Activated CD8-positive, alpha-beta memory T cell treated with anti-CD3 and anti-CD28 coated beads for 36 hours (primary cell): Measurements from ENCODE around the gene CAMTA1. TPM values are rescaled to one million over a fixed set of nuclear protein-coding genes. Genes with fewer than 3 reads are reported as not detected.

Source experiments
- CTCF ChIA-PET: fragments of 350-600 bp; sonication (Branson Sonifier 250); formaldehyde crosslinking; loops from one replicate; lab custom pipeline; 2021; ENCODE audit warnings: antibody characterized with exemption; lab: Charles Lee
- POLR2A ChIA-PET: fragments of 350-600 bp; sonication (Branson Sonifier 250); formaldehyde crosslinking; loops from one replicate; lab custom pipeline; 2021; ENCODE audit warnings: antibody characterized with exemption; lab: Charles Lee
- total RNA-seq, 2 experiments: library from RNA; stranded (reverse); gene quantifications; one replicate each; pipeline ENCODE4 v1.2.3, GENCODE V29; 2021

Gene CAMTA1
- total RNA-seq, 2 experiments from 2014 or later, result 66.5 to 72.5 TPM

DNA sequence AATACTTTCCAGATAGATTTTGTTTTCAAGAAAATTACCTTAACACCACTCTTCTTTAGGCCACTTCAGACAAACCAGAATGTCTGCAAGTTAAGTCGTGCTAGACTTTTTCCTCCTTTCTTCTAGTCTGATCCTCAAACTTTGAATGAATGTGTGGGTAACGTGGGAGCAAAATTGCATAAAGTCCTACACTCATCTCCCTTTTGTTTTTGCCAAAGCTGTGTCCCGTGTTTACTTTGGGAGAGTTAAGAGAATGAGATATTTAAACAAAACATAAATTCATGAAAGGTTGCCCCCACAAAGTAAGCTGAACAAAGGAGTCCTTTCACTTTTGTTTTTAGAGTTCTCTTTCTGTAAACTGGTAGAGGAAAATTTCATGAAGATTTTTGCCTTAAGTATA lies 969.0 kb downstream of the CAMTA1 start:
- POLR2A ChIA-PET, result interaction anchor here (0.6 kb wide), 1 partner anchor 12 kb away, joined by 3 read pairs; no protein-coding TSS in a partner anchor
- CTCF ChIA-PET, result interaction anchor here (1.3 to 10.4 kb wide), 2 partner anchors 38 to 86 kb away, joined by 3 to 185 read pairs; no protein-coding TSS in a partner anchor

- ChIA-PET POLR2A (interaction anchor here (0.6 kb wide), 1 partner anchor 54 kb away, joined by 6 read pairs; no protein-coding TSS in a partner anchor), CTCF (interaction anchor here (0.7 to 1.0 kb wide), 2 partner anchors 32 to 86 kb away, joined by 3 to 4 read pairs; no protein-coding TSS in a partner anchor)
Measured at GRCh38 chr1:7755448-7755847, 970.2 kb downstream of the CAMTA1 start.

- ChIA-PET POLR2A (no interaction called here), CTCF (no interaction called here)
Measured at GRCh38 chr1:7760245-7760644, 975.0 kb downstream of the CAMTA1 start.

DNA sequence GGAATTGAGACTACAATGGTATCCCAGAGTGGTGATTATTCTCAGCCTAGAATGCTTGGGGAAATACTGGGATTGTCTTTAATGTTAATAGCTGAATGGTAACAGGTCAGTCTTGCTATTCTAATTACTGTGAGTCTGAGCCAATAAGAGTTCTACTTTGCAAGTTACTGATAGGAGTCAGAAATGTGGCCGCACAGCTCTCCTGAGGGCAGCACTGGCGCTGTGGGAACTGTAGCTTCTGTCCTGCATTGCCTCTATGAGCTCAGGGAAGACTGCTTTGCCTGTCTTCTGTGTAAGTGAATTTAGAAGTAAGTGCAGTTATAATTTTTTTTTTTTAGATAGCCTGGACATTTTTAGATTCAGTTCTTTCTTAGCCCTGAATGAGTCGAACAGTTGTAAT lies 975.8 kb downstream of the CAMTA1 start:
- ChIA-PET POLR2A (no interaction called here), CTCF (interaction anchor here (2.3 kb wide), 1 partner anchor 8 kb away, joined by 7 read pairs; no protein-coding TSS in a partner anchor)

- POLR2A ChIA-PET, result interaction anchor here (0.6 kb wide), 1 partner anchor 398 kb away, joined by 4 read pairs; no protein-coding TSS in a partner anchor
- CTCF ChIA-PET, result interaction anchor here (1.3 to 1.4 kb wide), 2 partner anchors 14 to 99 kb away, joined by 3 to 4 read pairs; no protein-coding TSS in a partner anchor
Measured at GRCh38 chr1:7767176-7767575, 981.9 kb downstream of the CAMTA1 start.

DNA sequence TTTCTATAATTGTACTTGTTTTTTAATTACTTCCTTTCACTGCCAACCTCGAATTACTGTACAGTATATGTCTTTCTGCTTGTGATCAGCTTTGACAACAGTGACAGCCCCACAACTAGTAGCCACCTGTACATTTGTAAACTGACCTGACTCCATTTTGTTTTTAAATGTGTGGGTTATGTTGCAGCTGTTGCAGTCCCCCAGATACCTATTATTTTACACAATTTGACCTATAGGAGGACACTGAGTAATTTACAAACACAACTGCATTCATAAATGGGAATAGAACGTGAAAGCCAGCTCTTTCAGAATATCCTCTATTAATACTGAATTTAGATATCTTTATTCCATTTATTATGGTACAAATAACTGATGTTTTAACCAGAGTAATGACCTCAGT lies 983.3 kb downstream of the CAMTA1 start:
- CTCF ChIA-PET, result interaction anchor here (1.3 to 2.0 kb wide), 2 partner anchors 16 to 101 kb away, joined by 3 to 8 read pairs; no protein-coding TSS in a partner anchor
- POLR2A ChIA-PET, result no interaction called here

GRCh38 chr1:7769673-7770412 lies 984.6 kb downstream of the CAMTA1 start:
- ChIA-PET POLR2A (no interaction called here), CTCF (interaction anchor here (2.0 kb wide), 1 partner anchor 103 kb away, joined by 8 read pairs; no protein-coding TSS in a partner anchor)

- ChIA-PET POLR2A (no interaction called here), CTCF (no interaction called here)
Measured at GRCh38 chr1:7770669-7770996, 985.4 kb downstream of the CAMTA1 start.

- CTCF ChIA-PET, result interaction anchor here (2.0 kb wide), 1 partner anchor 19 kb away, joined by 8 read pairs; no protein-coding TSS in a partner anchor
Measured at GRCh38 chr1:7770997-7771822, 986.0 kb downstream of the CAMTA1 start, which contains the start of gene VAMP3. Gene VAMP3 (plus strand): TSS chr1:7771296. CDS start chr1:7771384, 88 bp downstream.

GRCh38 chr1:7771823-7772299 lies 986.6 kb downstream of the CAMTA1 start:
- CTCF ChIA-PET, result interaction anchor here (2.0 kb wide), 1 partner anchor 19 kb away, joined by 8 read pairs; no protein-coding TSS in a partner anchor
- POLR2A ChIA-PET, result no interaction called here

More at GRCh38 chr1:7770997-7771822, 986.0 kb downstream of the CAMTA1 start, which contains the start of gene VAMP3:
- POLR2A ChIA-PET, result no interaction called here

DNA sequence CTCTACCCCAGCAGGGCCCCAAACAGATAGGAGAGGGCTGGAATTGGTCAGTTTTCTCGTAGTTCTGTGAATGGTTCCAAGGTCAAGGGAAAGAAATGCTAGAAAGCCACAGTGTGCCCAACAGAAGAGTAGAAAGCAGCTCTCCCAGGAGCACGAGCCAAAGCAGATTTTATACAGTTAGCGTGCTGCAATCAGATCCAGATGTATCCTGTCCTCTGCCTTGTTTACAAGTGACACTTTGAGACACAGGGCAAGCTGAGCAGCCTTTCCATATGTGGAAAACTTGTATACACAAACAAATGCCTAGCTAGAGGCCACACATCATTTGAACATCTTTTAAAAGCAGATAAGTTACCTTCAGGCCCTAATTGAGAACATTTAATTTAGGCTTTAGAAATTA lies 992.3 kb downstream of the CAMTA1 start:
- POLR2A ChIA-PET, result no interaction called here
- CTCF ChIA-PET, result no interaction called here

GRCh38 chr1:7778133-7778628 lies 992.9 kb downstream of the CAMTA1 start:
- ChIA-PET CTCF (no interaction called here), POLR2A (no interaction called here)

DNA sequence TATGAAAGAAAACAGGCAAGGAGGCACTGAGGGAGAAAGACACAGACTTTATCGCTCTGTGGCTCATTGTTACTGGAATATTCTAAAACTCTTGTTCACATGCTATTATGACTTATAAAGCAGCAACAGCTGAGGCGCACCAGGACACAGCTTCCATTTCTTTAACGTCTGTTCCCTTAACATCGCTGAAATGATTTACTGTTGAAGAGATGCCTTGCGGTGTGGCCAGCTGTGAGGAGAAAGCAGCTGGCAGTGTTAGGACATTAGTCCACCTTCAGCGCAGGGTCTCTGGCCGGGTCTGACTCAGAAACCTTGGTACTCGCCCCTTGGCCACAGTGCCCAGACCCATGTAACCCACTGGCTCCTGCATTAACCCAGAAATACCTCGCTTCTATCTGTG lies 995.7 kb downstream of the CAMTA1 start:
- ChIA-PET POLR2A (no interaction called here), CTCF (no interaction called here)

DNA sequence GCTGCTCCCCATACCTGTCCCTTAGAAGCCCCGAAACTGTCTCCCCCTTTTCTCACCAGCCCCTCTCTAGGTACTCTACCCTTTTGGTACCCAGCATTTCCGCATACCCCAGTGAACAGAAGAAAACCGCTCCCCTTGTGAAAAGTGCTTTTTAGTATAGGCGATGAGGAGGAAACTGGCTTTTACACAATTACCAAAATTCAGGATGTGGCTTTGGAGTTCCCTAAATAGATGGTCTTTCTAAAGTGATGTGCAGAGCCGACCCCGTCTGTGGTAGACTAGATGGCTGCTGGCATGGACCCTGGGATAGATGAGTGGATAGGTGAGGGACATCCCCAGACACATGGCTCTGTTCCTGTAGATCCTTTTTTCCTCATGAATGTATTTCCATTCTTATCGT lies 996.2 kb downstream of the CAMTA1 start:
- CTCF ChIA-PET, result no interaction called here

GRCh38 chr1:7781923-7782495 lies 996.8 kb downstream of the CAMTA1 start:
- ChIA-PET CTCF (no interaction called here), POLR2A (no interaction called here)

More for the DNA sequence above, 996.2 kb downstream of the CAMTA1 start:
- POLR2A ChIA-PET, result no interaction called here

- CTCF ChIA-PET, result no interaction called here
Measured at GRCh38 chr1:7783178-7783711, 998.0 kb downstream of the CAMTA1 start.

DNA sequence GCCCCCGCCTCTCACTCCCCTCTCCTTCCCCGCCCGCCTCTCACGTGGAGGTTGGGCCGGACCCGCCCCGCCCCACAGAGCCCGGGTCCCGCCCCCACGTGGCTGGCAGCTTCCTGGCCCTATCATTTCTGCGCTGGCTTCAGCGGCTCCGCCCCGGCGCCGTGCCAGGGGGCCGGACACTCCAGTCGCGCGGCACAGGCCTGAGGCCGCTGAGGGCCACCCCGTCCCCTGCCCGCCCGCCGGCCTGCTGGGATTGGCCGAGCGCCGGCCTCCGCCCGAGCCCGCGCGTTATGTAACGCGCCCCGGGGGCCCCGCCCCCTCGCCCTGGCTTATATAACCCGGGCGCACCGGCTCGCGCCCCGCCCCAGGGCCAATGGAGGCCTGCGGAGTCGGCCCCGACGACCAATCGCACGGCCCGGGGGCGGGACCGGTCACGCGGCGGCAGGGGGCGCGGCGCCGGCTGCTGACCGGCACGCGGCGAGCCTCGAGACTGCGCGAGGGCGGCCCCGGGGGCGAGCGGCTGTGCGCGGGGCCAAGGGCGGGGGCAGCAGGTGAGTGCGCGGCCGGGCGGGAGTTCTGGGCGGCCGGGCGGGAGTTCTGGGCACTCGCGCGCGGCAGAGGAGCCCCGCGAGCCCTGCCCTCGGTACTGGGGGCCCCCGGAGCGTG lies 998.7 kb downstream of the CAMTA1 start, which contains the start of gene PER3:
Gene PER3 (plus strand): TSS at position 466 of the 666 bp plus-strand sequence. CDS start 587 bp downstream, outside the sequence.
- ChIA-PET CTCF (no interaction called here), POLR2A (no interaction called here)

More at GRCh38 chr1:7783178-7783711, 998.0 kb downstream of the CAMTA1 start:
- POLR2A ChIA-PET, result no interaction called here
